Measurements from ENCODE around the gene TMEM144.
"Not testable (repeated sequence)": the region's sequence is repeated elsewhere in the genome, so short reads cannot be mapped to it uniquely, and the experiment has no call there.

GRCh38 chr4:158224999-158225398 lies 14.7 kb downstream of the TMEM144 start:
- not testable (repeated sequence) for TF ChIP-seq CTCF, POLR2A (IDR thresholded peaks at IDR 0.05)
